PC-3 (cell line): ENCODE measurements around the gene SERHL2.

ENCODE experiments used
- EZH2 ChIP-seq: fragments of 300-600 bp; sonication (generic); IDR thresholded peaks from one replicate; pipeline ENCODE4 v1.6.1; 2017; ENCODE audit warnings: antibody characterized with exemption, mild to moderate bottlenecking, low read length; ENCODE audit not compliant: unreplicated experiment
- EZH2phosphoT487 ChIP-seq: fragments of 300-600 bp; sonication (generic); IDR thresholded peaks from 2 replicates; pipeline ENCODE4 v1.6.1; 2018; ENCODE audit warnings: mild to moderate bottlenecking, antibody characterized with exemption, low read length, borderline replicate concordance
- TF ChIP-seq, protein P1 (sequence below): fragments of 300-600 bp; sonication (generic); conservative IDR thresholded peaks from 2 replicates; pipeline ENCODE4 v1.5.1; 2017; ENCODE audit warnings: antibody characterized with exemption, low read depth, mild to moderate bottlenecking, low read length

DNA sequence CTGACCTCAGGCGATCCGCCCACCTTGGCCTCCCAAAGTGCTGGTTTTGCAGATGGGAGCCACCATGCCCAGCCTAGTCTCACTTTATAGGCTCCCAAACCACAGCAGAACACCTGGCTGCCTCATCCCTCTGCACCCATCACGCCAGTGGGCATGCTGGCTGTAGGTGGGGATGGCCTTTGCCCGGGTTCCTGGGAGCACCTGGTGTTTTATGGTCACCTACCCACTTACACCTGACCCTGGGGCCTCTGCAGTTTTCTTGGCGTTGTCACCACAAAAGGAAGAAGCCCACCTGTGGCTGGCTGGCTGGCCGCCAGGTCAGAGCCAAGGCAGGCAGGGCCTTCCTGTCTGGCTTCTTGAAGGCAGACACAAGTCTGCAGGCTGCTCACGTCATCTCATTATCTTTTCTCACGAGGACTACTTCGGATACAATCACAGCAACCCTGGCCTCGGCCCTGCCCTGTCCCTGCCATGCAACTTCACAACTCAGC is 42.3 kb upstream of the SERHL2 start:
- TF ChIP-seq EZH2, result no peak
- TF ChIP-seq, protein P1, sequence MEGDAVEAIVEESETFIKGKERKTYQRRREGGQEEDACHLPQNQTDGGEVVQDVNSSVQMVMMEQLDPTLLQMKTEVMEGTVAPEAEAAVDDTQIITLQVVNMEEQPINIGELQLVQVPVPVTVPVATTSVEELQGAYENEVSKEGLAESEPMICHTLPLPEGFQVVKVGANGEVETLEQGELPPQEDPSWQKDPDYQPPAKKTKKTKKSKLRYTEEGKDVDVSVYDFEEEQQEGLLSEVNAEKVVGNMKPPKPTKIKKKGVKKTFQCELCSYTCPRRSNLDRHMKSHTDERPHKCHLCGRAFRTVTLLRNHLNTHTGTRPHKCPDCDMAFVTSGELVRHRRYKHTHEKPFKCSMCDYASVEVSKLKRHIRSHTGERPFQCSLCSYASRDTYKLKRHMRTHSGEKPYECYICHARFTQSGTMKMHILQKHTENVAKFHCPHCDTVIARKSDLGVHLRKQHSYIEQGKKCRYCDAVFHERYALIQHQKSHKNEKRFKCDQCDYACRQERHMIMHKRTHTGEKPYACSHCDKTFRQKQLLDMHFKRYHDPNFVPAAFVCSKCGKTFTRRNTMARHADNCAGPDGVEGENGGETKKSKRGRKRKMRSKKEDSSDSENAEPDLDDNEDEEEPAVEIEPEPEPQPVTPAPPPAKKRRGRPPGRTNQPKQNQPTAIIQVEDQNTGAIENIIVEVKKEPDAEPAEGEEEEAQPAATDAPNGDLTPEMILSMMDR, result no peak
- no peak for TF ChIP-seq EZH2phosphoT487
